Hematopoietic multipotent progenitor cell treated with erythropoietin and hydrocortisone succinate and interleukin-3 and kit ligand, for 15 days (in vitro differentiated cells): ENCODE data around the gene KIF16B.
"Not testable (repeated sequence)": the region's sequence is repeated elsewhere in the genome, so short reads cannot be mapped to it uniquely, and the experiment has no call there.

Experiments
- DNase-seq: peaks from one replicate; pipeline ENCODE4 v3.0.0-alpha.2; 2015; ENCODE audit warnings: low spot score

KIF16B gene

DNA sequence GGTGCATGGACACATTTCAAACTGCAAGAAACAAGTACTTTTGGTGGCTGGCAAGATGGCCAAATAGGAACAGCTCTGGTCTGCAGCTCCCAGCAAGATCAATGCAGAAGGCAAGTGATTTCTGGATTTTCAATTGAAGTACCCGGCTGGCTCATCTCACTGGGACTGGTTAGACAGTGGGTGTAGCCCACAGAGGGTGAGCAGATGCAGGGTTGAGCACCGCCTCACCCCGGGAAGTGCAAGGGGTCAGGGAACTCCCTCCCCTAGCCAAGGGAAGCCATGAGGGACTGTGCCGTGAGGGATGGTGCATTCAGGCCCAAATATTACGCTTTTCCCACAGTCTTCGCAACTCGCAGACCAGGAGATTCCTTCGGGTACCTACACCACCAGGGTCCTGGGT, 53.6 kb downstream of the KIF16B start:
- DNase-seq: not testable (repeated sequence)

DNA sequence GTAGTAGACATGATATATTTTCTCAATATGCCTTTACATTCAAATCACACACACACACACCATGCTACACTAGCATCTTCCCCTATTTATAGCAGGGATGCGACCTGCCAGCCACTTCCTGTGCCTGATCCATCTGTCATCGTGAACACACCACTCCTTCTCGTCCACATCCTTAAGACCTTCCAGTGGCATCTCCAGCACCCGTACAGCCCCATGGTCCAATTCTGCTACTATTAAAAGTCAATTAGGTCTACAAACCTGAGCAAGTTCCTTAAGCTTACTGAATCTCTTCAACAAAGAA, 54.5 kb downstream of the KIF16B start:
- no peak for DNase-seq

DNA sequence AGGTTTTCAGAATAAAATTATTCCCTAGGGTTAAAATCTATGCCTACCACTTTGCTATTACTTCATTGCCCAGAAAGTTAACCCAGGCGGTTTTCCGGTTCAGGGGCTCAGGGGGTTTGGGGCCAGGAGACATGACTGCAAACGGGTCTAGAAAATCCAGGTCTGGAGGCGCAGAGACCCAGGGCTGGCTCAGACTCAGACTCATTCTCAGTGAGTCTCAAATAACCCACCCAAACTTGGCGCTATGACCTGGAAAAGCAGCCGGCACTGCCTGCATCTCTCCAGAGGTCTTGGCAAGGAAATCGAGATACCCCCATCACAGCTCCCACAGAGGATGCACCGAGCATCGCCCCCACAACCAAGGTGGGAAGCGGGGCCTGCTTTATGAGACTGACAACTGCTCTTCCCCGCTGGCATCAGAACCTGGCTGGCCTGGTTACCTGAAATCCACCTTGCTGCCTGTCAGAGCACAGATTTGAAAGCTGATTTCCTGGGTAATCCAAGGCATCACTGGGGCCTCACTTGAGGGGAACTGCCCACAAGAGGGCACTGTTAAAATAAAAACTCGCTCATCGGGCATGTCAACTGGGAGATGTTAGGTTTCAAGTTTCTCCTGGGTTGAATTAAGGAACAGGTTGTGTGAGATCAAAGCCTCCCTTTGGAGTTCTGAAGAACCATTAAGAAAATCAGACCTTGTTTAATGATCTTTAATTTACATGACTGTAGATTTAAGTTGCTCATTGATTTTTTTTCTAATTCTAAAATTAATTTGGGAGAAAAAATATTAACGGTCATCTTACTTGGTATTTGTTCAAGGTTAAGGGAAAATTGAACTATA, 55.1 kb downstream of the KIF16B start:
- no peak for DNase-seq

DNA sequence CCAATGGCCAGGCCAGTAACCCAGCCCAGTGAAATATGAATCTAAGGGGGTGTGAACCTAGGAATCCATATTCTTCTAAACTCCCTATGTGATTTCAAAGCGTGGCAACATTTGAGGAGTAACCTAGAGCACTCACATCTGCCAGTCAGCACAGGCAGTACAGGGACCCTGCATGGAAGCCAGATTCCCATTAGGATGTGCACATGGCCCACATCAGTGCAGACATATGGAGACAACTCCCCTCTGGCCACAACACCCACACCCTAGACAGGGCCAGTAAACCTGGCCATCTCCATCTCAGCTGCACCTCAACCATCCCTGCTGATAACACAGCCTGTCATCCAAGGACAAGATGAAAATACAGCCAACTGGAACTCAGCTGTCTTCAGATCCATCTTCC, 56.5 kb downstream of the KIF16B start:
- DNase-seq: no peak

DNA sequence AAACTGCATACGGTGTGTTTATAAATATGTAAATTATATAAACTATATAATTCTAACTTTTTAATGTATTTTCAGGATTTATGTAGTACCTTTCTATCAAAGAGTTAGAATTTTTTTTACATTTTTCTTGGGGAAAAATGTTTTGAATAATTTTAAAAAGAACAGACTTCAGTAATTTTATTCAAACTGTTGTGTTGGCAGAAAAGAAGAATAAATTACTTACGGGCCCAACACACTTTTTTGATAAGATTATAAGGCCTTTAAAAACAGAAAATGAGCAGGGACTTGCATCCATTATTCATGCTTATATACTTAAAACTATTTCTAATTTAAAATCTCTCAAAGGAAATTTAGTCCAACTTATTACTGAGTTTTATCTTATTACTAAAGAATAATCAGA, 58.2 kb downstream of the KIF16B start:
- no peak for DNase-seq

DNA sequence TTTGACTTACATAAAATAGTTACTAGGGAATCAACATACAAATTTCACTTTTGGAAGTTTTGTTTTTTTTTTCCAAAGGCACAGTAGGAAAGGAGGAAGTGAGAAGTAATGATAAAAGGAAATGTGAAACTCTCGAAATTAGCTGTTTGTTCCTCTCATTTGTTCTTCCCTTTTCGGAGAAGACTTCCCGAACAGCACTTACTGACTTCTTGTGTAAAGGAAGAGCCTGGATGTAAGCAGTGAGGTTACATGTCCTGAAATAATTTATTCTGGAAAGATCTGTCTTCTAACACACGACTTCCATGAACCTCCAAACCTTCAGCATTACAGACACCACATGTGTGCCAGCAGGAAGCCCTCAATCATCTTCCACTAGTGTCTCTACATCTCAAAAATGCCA, 59.1 kb downstream of the KIF16B start:
- no peak for DNase-seq

DNA sequence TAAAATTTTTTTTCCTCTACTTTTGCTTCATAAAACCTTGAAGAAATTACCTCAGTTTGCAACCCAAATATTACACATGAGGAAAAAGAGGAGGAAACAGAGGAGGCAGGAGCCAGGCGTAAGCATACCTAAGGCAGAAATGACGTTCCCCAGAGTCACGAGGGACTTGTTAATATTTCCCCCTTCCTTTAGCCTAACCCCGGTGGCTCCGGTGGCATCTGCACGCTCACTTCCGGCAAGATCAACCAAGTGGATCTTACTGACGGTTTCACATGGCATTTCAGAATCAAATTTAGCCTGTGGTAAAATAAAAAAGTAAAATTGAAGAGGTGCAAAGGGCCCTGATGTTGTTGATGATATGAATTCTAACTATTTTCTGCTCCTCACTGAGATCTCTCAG, 67.4 kb downstream of the KIF16B start:
- no peak for DNase-seq

DNA sequence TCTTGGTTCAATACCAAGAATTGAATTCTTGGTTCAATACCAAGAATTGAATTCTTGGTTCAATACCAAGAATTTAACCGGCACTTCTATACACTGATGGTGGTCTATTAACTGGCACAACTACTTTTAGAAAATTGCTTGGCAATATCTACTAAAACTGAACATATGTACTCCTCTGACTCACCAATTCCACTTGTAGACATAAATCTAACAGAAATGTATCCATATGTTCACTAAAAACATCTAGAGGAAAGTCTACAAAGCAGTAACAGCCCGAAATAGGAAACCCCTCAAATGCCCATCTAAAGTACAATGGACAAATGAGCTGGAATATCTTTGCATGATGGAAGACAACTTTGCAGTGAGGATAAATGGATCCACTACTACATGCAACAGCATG, 71.9 kb downstream of the KIF16B start:
- no peak for DNase-seq

DNA sequence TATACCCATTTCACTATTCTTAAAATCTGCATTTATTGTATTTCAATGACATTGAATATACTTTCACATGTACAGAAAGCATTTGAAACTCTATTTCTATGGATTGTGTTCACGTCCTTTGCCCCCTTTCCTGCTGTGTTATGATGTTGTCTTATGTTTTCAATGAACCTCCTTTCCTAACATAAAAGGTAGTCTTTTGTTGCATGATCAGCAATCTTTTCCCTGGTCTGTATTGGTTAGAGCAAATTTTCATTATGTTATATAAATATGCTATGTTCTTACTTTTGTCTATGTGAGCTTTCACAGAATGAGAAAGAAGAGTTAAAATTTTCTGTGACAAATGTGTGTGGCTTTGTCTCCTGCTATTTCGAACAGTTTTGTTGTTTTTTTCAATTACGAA, 73.1 kb downstream of the KIF16B start:
- no peak for DNase-seq

DNA sequence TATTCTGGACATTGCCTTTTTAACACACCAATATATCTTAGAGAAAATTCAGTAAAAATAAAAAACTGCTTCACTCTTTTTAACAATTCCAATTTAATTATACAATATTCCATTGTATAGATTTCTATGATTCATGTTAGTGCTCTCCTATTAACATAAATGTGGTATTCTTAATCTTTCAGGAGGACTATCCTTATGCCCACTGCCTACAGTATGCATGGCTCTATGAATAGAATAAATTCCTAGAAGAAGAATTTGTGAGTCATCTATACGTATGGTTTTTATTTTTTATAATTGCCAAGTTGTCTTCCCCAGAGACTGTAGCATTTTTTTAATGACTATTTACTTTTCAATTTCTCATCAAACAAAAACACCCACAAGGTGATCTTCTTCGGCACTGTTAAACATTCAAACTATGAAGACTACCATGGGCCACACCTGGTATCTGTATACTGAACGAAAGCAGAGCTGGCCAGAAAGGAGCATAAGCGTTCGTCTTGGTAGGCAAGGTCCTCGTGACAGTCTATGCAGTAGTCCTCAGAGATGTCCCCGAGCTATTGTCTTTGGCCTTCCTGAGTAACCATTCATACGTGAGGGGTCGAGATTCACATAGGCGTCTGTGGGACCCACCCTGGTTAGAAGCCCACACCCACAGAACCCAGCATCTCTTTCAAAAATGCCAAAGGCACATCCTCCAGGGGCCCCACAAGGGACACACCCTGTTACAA, 74.6 kb downstream of the KIF16B start:
- DNase-seq: no peak

DNA sequence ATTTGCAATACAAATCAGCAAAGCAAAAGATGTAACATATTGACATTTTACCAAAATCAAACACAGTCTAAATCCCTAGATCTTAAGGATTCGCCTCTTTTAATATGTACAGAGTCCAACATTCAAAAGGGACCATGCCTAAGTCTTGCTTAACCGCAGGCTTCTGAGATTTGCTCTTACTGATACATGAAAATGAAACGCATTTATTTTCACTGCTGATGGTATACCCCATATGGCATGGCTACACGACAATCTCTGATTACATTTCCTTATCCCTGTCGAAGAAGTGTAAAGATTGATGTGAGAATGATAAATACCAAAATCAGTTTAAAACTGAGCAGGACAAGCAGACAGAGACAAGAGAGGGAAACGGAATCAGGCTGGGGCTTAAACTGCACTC, 75.4 kb downstream of the KIF16B start:
- no peak for DNase-seq

DNA sequence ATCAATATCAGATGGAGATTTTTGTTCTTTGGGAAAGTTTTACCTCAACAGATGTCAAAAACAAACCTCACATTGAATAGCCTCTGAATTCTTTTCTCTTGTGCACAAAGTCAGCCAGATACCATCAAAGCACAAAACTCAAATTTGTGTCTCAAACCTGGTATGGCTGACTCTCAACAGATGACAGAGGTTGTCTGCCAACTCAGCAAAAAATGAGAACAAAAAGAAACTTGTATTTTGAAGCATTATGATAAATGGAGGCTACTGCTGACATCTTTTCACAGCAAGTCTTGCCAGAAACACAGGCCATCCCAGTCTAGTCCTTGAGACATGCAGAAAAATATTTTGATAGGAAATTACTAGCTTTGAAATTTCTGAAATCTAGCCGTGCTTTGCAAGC, 79.8 kb downstream of the KIF16B start:
- DNase-seq: no peak

DNA sequence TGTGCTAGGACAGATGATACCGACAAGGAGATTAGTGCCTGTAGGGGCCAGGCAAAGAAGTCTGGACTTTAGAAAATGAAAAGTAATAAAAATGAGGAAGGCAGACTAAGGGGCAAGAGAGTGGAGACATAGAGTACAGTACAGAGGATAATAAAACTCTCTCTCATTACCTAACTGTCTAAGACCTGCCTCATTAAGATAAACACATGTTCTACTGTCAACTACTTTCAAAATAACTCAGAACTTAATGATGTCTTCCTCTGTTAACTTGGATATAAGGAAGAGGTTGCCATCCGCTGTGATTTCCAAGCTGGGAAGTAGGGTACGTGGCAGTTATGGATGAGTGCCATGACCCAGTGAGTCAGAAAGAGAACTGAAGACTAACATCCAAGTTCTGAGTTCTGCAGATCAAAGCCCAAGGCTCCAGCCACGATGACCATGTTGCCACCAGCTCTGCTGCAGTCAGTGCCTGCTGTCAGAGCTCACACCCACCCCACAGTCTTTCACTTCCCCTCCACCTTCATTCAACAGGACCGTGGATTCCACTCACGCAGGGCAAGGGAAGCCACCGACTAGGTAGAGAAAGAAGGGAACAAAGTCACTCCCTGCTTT, 81.8 kb downstream of the KIF16B start:
- DNase-seq: no peak

DNA sequence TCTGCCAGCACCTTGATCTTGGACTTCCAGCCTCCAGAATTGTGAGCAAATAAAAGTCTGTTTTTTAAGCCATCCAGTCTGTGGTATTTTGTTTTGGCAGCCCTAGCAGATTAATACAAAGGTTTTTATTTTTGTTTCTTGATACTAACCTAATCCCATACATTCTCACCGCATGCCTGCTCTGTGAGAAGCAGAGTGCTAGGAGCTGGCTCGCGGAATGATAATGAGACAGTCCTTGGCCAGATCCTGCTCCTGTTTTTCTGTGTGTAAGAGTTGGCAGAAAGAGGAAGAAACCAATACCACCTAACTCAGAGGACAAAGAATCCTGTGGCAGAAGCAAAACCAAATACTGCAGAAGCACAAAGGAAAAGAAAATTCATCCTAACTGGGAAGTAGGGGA, 82.6 kb downstream of the KIF16B start:
- DNase-seq: no peak

DNA sequence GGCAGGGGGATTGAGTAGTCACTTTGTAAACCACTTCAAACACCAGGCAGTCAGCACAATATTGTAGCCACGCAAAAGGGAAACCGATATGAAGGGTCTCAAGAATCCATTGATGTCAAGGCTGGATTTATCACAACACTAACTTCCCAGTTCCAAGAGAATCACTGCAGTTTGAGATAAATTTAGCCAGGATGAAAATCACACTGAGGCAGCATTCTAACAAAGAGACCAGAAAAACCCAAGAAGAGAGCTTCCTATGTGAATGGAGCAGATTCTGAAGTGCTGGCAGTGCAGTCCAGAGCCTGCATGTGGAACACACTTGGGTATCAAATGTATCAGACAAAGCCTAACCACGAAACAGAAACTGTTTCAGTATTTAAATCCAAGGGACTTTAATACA, 84.6 kb downstream of the KIF16B start:
- no peak for DNase-seq

DNA sequence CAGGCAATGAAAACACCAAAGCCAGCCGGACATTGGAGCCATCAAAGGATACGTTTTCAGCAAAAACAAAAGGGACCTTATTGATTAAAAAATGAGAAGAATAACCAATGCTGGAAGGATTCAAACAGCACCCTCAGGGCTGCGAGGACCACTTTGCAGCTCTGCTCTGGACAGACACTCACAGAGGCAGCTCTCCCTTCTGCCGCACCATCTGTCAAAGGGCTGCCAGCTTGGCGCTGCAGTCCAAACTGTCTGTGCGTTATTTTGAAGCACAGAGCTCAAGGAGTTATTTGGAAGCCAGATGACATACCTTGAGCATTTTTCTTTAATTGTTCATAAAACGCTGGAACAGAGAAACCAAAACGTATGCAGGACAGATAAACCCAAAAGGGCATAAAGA, 85.2 kb downstream of the KIF16B start:
- no peak for DNase-seq

DNA sequence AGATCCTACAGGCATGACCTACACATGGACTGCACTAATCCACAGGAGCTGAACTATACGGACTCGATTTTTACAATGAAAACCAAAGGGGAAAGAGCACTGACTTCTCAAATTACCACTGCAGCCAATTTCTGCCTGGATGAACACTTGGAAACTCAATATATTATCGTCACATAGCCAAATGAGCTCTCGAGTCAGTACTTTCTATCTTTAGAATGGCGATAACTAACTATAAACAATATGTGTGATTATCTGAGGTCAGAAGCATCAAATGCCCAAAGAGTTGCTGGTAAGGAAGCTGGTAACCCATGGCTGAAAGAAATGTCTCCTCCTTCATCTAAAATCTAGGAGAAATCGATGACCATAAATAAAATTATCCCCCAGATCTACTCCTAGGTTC, 86.7 kb downstream of the KIF16B start:
- DNase-seq: no peak

DNA sequence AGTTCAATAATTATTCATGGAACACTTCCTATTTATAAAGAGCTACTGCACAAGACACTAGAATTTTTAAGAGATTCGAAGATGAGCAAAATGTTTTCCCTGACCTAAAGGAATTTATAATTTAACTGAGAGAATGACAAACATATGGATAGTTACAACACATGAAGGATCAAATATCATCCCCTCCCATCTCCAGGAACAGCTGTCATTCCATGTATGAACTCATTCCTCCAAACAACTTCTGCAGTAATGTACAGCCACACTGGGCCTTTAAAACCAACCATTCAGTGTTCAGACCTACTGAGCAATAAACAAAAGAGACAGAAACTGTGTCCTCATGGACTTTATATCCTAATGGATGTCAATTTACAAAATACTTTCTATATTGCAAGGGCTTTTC, 87.8 kb downstream of the KIF16B start:
- no peak for DNase-seq

DNA sequence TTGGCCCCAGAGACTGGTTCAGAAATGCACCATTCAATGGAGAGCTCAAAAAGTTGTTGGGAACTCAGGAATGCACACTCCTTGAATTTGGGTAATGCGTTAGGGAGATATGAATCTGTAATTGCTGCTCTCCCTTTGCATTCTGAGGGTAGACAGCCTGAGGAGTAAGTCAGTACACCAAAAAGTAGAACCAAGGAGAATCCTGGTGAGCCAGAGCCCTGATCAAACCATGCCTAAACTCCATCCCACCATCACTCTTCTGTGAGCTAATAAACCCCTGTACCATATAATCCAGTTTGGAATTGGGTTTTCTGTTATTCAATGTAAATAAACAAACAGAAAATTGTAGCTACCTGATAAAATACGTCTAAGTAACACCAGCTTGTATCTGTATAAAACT, 90.2 kb downstream of the KIF16B start:
- no peak for DNase-seq

DNA sequence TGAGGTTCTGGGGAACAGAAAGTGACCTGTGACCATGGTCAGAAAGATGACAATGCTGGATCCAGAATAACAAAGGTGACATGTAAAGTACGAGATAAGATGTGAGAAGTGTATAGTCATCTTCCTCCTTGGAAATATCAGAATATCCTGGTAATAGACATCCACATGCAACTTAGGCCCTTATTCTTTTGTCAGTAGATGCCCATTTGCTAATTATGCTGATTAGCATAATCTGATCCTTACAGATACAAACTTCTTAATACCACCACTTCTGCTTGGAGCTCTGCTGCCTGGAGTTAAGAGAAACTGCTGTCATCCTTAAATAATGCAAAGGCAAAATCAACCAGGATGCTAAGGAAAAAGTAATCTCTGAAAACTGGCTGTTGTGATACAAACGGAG, 91.3 kb downstream of the KIF16B start:
- DNase-seq: no peak

DNA sequence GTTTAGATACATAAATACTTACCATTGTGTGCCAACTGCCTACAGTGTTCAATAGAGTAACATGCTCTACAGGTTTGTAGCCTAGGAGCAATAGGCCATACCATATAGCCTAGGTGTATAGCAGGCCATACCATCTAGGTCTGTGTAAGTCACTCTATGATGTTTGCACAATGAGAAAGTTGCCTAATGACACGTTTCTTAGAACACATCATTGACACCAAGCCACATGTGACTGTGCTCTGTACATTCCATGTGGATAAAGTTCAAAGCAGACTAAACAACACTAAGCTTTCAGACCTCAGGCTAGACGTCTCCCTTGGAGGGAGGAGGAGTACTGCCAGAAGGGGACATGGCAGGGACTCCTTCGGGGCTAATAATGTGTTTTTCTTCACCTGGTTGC, 93.6 kb downstream of the KIF16B start:
- no peak for DNase-seq

DNA sequence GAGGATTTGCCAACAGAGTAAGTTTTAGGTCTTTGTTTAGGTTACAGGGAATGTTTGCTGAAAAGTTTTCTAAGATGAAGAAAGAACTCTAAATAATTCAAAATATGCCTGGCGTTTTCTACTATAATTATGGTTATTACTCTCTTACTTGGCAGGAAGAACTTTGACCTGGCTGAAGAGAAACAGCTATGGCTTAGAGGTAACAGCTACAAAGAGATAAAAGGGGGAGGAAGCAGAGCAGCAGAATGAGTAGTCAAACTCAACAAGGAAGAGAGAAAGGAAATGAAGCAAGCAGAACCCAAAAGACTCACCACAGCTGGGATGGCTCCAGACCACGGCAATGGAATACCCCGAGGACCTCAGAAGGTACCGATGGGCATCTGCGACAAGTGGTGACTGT, 95.6 kb downstream of the KIF16B start:
- DNase-seq: no peak

DNA sequence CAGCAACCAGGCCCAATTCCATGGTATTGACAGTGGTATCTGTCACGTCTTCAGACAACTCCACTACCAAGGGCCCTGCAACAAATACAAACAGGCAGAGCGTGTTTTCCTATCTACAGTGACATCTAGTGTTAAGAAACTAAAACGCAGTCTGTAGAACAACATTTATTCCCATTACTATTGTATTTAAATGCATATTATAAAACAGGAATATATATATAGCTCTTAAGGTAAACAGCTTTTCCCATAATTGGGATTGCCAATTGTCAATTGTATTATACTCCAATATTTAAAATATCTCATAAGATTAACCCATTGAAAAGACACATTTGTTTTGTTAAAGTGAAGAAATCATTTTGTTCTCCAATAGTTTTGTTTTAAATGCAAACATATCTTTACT, 97.2 kb downstream of the KIF16B start:
- peak; percentile 22 for DNase-seq

DNA sequence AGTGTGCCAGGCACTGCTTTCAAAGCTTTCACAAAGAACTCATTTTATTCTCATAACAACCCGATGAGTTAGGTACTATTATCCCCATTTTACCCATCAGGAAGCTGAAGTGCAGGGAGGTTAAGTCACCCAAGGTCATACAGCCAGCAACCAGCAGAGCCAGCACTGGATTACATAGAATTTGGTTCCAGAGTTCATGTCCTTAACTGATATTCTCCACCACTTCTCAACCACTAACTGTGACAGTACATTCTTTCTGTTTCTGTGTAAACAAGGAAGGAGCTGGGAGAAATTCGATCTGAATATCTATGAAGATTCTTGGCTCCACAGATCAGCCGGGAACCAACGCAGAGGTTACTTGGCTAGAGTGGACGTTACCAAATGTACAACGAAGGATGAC, 98.0 kb downstream of the KIF16B start:
- no peak for DNase-seq
